NB4 (cell line): ENCODE results near the gene QSOX2.

Experiments
- DNase-seq: peaks from one replicate; pipeline ENCODE4 v3.0.0; 2010; ENCODE audit warnings: low read depth
- H3K4me3 ChIP-seq: one replicate; pipeline ENCODE4 v1.5.1; 2011; ENCODE audit warnings: mild to moderate bottlenecking, low read depth, low read length, moderate library complexity
- MYC ChIP-seq: IDR thresholded peaks from 2 replicates; pipeline ENCODE4 v1.6.1; 2011; ENCODE audit warnings: low read depth, low read length
- POLR2A ChIP-seq: IDR thresholded peaks from 2 replicates; pipeline ENCODE4 v1.6.1; 2011; ENCODE audit warnings: mild to moderate bottlenecking; ENCODE audit not compliant: insufficient read length; ENCODE audit errors: extremely low read depth
- TF ChIP-seq, protein P1 (sequence below): IDR thresholded peaks from 2 replicates; pipeline ENCODE4 v1.6.1; 2011; ENCODE audit warnings: low read depth, low read length
- TF ChIP-seq, protein P2 (sequence below): IDR thresholded peaks from one replicate; pipeline ENCODE4 v1.5.1; 2012; ENCODE audit warnings: low read depth, low read length

Gene QSOX2

DNA sequence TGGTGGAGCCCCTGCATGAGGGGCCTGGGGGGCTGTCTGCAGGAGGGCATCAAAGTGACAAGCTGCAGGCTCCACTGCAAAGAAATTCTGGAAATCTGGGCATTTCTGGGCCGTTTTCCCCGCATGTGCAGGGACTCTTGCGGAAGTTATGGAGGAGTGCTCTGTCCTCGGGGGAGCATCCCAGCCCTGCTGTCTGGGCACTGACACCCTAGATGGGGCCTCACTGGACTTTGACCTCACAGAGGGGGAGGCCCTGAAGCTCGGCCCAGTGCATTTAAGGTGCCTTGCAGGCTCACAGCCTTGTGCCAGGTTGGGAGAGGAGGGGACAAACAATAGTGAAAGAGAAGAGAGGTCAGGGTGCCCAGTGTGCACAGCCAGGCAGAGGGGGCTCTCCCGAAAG is 76.1 kb downstream of the QSOX2 start:
- TF ChIP-seq MYC (no peak), POLR2A (no peak)
- TF ChIP-seq, protein P1, sequence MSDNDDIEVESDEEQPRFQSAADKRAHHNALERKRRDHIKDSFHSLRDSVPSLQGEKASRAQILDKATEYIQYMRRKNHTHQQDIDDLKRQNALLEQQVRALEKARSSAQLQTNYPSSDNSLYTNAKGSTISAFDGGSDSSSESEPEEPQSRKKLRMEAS, result no peak
- TF ChIP-seq, protein P2, sequence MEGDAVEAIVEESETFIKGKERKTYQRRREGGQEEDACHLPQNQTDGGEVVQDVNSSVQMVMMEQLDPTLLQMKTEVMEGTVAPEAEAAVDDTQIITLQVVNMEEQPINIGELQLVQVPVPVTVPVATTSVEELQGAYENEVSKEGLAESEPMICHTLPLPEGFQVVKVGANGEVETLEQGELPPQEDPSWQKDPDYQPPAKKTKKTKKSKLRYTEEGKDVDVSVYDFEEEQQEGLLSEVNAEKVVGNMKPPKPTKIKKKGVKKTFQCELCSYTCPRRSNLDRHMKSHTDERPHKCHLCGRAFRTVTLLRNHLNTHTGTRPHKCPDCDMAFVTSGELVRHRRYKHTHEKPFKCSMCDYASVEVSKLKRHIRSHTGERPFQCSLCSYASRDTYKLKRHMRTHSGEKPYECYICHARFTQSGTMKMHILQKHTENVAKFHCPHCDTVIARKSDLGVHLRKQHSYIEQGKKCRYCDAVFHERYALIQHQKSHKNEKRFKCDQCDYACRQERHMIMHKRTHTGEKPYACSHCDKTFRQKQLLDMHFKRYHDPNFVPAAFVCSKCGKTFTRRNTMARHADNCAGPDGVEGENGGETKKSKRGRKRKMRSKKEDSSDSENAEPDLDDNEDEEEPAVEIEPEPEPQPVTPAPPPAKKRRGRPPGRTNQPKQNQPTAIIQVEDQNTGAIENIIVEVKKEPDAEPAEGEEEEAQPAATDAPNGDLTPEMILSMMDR, result no peak
- DNase-seq, result no peak
- H3K4me3 ChIP-seq, result no peak overlapping the region

DNA sequence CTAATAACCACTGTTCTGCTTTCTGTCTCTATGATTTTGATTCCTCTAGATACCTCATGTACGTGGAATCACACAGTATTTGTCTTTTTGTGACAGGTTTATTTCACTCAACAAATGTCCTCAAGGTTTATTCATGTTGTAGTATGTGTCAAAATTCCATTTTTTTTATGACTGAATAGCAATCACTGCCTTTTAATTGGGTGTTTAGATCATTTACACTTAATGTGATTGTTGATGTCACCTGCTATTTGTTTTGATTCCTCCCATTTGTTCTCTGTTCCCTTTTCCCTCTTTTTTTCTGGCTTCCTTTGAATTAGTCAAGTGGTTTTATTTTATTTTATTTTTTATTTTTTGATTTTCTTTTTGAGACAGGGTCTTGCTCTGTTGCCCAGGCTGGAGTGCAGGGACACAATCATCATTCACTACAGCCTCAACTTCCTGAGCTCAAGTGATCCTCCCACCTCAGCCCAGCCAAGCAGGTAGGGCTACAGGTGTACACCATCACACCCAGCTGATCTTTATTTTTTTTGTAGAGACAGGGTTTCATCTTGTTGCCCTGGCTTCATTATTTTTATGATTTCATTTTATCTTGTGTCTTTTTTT is 82.3 kb downstream of the QSOX2 start:
- no peak overlapping the region for H3K4me3 ChIP-seq
- no peak for DNase-seq
- TF ChIP-seq POLR2A (no peak), MYC (no peak)
- TF ChIP-seq, protein P1, result no peak
- TF ChIP-seq, protein P2, result no peak

DNA sequence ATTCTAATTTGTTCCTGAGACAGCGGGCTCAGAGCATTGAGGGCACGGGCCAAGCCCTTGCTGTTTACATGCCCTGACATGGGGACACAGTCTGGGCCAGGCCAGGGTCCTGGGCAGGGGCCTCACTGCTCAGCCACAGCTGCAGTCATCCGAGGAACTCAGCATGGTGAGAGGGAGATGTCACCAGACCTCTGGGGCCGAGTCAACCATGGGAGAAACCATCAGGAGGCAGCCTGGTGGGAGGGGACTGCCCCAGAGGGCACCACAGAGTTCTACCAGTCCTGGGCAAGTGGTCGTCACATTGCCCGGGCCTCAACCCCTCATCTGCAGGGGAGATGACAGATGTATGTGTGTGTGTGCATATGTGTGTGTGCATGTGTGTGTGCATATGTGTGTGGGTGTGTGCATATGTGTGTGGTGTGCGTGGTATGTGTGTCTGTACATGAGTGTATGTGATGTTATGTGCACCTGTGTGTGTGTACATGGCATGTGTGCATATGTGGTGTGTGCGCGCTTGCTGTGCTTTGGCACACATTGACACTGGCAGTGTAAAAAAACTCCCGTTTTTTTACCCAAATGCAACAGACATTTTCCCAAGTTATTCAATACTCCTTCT is 84.5 kb downstream of the QSOX2 start:
- DNase-seq, result no peak
- no peak overlapping the region for H3K4me3 ChIP-seq
- TF ChIP-seq, protein P2, result no peak
- TF ChIP-seq, protein P1, result no peak
- TF ChIP-seq POLR2A, result no peak
- TF ChIP-seq MYC, result no peak

DNA sequence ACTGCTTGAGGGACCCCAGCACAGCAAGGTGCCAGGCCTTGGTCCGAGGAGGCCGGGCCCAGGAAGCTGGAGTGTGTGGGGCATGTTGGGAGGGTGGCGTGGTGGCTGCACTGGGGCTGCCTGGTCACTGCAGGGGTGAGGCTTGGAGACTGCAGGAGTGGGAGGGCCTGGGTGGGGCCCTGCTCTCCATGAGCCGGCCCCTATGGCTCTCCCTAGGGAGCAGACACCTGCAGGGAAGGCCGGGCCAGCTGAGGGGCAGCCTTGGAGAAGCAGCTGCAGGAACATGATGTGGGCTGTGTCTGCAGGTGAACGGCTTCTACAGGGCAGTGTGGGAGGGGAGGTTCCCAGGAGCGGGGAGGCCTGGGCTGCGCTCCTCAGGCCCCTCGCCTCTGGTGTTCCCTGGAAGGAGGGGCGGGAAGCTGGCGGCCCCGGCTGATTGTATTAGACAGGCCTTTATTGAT is 85.2 kb downstream of the QSOX2 start:
- no peak overlapping the region for H3K4me3 ChIP-seq
- TF ChIP-seq MYC (no peak), POLR2A (no peak)
- TF ChIP-seq, protein P2, result no peak
- TF ChIP-seq, protein P1, result no peak
- no peak for DNase-seq

DNA sequence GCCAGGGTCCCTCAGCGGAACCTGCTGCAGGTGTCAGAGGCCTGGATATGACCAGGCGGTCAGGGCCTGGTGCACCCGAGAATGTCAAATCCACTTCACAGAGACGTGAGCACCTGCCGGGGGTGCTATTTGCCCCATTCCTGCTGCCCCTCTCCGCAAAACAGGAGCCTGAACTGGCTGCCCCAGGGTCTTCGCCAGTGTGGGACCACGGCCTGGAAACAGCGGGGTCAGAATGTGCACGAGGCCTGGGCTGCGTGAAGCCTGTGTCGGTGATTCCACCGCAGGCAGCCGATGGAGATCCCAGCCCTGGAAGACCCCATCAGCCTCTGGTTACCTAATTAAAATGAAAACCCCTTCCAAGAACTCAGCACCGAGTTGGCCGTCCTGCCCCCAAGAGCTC is 85.8 kb downstream of the QSOX2 start:
- no peak for DNase-seq
- TF ChIP-seq, protein P2, result no peak
- TF ChIP-seq, protein P1, result no peak
- no peak for TF ChIP-seq POLR2A
- H3K4me3 ChIP-seq, result no peak overlapping the region
